Hepatocyte (in vitro differentiated cells): ENCODE measurements around the gene SULT6B1.

Experiments used
- CTCF ChIP-seq: fragments of 200-600 bp; sonication (generic); IDR thresholded peaks from 2 replicates; pipeline ENCODE4 v1.5.1; 2016; ENCODE audit warnings: antibody characterized with exemption, mild to moderate bottlenecking; ENCODE audit not compliant: poor library complexity
- EZH2 ChIP-seq: fragments of 200-600 bp; sonication (generic); IDR thresholded peaks from 2 replicates; pipeline ENCODE4 v1.6.1; 2016; ENCODE audit warnings: antibody characterized with exemption, mild to moderate bottlenecking, borderline replicate concordance

DNA sequence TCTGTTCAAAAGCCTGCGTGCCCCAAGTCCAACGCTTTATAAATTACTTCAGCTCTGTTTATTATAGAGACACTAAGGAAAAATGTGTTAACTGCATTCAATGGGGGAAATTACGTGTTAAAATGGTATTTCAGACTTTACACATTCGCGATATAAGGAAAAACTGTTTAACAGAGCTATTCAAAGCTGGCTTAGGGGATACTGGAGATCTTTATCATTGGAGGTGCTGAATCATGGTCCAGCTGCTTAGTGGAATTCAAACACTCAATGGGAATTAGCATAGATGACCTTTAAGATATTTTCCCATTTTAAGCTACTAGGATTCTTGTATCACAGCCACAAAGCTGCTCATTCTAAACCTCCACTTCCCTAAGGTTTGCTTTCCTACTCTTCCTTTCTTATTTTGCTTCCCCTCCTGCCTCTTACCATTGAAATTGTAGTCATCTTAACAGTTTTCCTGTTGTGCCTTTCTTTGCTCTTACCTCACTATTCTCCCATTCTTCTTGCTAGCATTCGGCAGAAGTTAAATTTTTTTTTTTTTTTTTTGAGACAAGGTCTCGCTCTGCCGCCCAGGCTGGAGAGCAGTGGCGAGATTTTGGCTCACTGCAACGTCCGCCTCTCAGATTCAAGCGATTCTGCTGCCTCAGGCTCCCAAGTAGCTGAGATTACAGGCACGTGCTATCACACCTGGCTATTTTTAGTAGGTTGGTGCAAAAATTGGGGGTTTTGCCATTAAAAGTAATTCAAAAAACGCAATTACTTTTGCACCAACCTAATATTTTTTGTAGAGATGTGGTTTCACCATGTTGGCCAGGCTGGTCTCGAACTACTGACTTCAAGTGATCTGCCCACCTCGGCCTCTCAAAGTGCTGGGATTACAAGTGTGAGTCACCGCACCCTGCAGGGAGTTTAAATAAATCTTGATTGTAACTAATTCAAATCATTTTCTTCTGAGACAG lies 6.5 kb downstream of the SULT6B1 start:
- TF ChIP-seq CTCF (no peak), EZH2 (no peak)
